Measurements from ENCODE around the gene ZNF785.
"Not testable (repeated sequence)": the region's sequence is repeated elsewhere in the genome, so short reads cannot be mapped to it uniquely, and the experiment has no call there.

ZNF785 gene

DNA sequence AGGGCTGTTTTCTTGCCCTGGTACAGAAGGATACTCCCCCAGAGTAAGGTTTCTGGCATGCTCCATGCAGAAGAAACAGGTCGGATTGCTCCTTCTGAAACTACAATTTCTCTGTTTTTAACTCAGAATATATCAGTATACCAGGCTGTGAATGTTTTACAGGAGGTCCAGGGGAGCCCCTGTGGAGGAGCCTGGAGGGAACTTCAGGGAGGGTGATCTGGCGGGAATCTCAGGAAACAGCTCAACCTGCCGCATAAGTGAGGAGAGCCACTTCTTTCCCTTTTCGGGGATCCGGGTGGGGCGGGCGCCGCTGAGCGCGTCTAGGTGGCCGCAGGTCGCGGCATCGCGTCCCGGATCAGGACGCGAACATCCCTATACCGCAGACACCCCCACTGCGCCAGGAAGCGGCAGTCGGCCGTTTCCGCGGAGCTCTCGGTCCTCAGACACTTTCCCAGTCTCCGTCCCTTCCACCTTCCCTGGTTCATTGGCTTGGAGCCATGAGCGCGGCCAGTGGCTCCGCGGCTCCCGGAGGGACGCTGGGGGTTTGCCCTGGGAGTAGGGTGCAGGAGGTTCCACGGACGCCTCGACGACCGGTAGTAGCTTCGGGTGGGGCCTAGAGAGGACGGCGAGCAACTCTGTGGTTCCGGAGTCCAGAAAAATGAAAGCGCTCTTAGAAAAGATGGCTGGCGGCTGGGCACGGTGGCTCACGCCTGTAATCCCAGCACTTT is 24.2 kb downstream of the ZNF785 start:
- no peak for DNase-seq

- DNase-seq = no peak
Observed at GRCh38 chr16:30559690-30560089, 25.8 kb downstream of the ZNF785 start.

- no peak for DNase-seq
Observed at GRCh38 chr16:30558789-30559377, 26.6 kb downstream of the ZNF785 start.

DNA sequence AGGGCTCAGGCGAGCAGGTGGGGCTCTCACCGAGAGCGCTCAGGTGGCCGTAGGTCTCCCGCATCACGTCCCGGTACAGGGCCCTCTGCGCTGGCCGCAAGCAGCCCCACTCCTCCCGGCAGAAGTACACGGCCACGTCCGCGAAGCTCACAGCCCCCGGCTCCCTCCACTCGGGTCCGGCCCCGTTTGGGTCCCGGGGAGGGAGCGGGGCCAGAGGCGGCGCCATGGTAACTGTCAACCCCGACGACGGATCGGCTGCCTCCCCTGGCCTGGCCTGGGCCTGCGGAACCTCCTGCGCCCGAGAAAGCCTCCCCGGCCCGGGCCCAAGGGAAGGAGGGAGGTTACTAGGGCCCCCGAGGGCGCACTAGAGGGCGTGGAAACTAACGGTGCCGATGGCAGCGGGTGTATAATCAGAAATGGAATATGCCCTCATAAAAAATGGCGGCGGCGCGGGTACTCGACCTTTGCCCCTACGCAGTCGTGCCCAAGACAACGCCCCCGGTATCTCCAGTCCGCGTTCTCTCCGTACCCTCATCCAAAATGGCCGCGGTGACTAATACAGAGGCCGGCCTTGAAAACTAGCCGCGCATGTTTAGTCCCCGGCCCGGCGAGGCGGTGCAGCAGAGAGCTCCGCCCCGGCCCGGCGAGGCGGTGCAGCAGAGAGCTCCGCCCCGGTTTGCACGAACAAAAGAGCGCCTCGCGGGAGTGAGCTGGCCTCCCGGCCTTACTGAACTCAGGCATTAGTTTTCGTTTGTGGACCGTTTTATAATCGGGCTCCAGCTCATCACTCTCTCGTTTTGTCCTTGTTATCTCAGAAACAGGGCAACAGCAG is 27.3 kb downstream of the ZNF785 start, which contains the start of gene ZNF764:
ZNF764 (minus strand) TSS at position 418 of the 832 bp plus-strand sequence; CDS start at position 226, 192 bp downstream.
- peak; percentile 91 for DNase-seq

DNA sequence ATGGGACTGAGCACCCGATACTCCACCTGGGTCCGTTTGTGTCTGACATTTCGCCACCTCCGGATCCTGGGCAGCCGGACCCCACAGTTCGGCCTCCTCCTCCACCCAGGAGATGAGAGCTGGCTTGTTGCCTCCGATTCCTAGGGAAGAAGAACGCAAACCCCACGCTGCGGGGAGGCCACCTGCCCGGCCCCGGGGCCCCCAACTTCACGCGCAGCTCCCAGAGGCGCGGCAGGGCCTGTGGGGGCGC is 27.9 kb downstream of the ZNF785 start:
- no peak for DNase-seq

- no peak for DNase-seq
Observed at GRCh38 chr16:30556125-30556473, 29.4 kb downstream of the ZNF785 start.

DNA sequence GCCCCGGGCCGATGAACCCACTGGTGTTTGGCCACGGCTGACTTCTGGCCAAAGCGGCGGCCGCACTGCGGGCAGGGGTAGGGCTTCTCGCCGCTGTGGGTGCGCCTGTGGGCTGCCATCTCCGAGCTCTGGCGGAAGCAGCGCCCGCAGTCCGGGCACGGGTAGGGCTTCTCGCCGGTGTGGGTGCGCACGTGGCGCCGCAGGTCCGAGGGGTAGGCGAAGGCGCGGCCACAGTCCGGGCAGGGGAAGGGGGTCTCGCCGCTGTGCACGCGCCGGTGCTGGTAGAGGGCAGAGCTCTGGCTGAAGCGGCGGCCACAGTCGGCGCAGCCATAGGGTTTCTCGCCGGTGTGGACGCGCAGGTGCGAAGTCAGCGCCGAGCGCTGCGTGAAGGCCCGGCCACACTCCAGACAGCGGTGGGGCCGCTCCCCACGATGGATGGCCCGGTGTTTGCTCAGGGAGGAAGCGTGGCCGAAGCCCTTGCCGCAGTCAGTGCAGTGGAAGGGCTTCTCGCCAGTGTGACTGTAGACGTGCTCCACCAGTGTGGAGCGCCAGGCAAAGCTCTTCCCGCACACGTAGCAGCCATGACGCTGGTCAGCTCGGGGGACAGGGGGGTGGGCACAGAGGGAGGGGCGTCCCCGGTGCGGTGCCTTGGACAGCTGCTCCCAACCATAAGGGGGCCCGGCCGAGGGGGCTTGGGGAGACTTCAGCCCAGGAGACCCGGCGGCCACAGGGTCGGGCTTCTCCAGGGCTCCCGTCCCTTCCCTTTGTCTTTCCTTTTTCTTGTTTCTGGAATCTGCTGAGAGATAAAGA is 30.0 kb downstream of the ZNF785 start:
- DNase-seq = no peak

DNA sequence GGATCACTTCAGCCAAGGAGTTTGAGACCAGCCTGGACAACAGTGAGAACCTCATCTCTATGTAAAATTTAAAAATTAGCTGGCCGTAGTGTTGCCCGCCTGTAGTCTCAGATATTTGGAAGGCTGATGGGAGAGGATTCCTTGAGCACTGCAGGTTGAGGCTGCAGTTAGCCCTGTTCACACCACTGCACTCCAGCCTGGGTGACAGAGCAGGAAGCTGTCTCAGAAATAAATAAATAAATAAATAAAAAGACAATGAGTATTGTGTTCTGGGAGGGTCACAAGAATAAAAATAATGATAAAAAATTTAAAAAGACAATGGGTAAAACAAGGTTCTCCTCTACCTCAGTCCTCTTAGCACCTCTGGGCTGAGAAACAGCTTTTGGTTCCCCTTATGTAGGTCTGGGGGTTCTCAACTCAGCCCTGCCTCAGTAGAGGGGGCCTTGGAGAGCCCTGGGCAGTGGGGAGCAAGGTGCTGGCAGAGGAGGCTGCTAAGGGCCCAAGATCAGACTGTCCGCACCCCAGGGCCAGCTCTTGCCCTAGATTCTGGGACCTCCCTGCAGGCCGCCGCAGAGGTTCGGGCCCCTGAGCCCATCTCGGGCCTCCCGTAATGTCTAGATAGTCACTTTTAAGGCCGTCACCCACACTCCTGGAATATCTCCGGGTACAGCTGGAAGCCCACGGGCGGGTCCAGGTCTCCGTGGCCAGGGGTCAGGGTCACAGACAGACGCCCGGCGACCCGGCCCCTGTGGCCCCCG is 30.8 kb downstream of the ZNF785 start:
- no peak for DNase-seq

- DNase-seq = no peak
Observed at GRCh38 chr16:30553393-30553899, 32.1 kb downstream of the ZNF785 start.

DNA sequence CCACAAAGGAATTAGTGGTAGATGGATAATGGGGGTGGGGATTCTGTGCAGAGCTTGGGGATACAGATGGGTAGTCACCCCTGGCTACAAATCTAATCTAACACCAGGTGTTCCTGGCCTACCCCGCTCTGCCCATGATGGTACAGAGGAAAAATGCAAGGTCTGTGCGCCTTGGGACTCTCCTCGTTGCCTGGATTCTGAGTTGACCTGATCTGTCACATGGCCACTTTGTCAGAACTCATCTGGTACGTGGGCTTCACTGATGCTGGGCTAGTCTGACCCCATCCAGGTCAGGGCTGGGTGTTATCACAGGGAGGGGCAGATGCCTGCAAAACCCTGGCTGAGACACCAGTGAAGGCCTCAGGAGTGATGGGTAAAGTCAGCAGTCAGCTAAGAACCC is 32.5 kb downstream of the ZNF785 start:
- no peak for DNase-seq

DNA sequence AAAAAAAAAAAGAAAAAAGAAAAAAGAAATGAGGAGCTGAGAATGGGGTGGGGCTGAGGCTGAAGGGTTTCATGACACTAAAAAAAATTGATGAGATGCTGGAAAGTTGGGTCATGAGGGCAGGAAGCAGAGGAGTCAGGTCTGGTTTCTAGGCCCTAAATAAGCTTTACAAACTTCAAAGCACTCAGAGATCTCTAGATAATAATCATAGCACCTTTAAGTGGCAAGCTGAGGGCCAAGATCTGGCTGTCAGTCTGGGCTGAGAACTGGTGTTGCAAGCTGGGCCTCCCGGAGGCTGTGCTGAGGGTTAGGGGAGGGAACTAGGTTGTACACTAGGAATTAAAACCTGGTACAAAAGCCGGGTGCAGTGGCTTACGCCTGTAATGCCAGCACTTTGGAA is 33.7 kb downstream of the ZNF785 start:
- DNase-seq = no peak

DNA sequence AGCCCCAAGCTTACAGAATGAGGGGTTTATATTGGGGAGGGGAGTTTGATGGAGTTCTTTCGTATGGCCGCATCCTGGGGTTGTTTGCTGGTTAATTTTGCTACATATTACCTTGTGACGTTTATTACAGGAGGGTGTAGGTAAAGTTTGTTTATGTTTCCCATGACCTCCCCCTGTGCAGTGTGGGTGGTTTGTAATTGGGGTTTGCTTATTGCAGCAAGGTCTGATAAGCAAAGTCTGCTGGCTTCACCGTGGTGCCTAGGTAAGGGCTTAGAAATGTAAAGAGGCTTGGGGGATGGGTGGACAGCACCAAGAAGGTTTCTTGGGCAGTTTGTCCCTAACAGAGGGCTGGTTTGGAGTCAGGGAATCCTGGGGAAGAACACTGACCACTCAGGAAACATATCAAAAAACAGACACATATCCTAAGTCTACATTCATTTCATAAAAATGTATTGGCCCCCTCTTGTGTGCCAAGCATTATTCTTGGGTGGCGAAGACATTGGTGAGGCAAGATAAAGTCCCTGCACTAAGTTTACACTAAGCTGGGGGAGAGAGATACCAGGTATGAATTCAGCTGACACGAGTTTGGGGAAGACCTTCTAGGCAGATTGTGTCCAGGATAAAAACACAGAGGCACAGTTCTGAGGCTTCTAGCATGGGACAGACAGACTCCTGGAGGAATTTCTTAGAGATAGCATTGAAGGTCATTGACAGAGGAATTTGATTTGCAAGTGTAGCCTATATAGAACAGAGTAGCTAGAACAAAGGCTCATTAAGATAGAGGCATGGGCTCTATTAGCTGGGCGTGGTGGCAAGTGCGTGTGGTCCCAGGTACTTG is 36.9 kb downstream of the ZNF785 start:
- no peak for DNase-seq

DNA sequence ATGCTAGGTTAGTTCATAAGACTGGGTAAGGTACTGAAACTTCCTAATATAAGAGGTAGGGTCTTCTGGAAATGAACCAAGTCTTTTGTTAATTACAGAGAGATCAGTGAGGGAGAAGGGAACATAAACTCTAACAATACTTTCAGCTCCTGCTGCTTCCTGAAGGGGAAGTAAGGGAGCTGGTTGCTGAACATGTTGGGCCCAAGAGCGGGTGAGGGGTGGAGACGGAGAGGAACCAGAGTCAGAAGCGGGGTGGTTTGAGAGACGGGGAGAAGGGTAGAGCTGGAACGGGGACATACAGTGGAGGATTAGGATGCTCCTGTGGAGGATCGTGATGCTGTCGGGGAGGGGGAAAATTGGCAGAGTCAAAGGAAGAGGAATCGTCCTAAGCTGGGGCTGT is 39.4 kb downstream of the ZNF785 start:
- no peak for DNase-seq

- no peak for DNase-seq
Observed at GRCh38 chr16:30543067-30543466, 42.4 kb downstream of the ZNF785 start.

- DNase-seq = no peak
Observed at GRCh38 chr16:30541502-30542329, 43.8 kb downstream of the ZNF785 start.

DNA sequence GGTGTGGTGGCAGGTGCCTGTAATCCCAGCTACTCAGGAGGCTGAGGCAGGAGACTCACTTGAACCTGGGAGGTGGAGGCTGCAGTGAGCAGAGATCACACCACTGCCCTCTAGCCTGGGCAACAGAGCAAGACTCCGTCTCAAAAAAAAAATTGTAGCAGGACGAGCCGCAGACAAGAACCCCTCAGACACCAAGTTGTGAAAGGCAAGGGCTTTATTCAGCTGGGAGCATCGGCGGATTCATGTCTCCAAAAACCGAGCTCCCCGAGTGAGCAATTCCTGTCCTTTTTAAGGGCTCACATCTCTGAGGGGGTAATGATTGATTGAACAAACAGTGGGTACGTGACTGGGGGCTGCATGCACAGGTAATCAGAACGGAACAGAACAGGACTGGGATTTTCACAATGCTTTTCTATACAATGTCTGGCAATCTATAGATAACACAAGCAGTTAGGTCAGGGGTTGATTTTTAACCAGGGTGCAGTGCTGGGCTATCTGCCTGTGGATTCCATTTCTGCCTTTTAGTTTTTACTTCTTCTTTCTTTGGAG is 44.5 kb downstream of the ZNF785 start:
- DNase-seq = not testable (repeated sequence)

DNA sequence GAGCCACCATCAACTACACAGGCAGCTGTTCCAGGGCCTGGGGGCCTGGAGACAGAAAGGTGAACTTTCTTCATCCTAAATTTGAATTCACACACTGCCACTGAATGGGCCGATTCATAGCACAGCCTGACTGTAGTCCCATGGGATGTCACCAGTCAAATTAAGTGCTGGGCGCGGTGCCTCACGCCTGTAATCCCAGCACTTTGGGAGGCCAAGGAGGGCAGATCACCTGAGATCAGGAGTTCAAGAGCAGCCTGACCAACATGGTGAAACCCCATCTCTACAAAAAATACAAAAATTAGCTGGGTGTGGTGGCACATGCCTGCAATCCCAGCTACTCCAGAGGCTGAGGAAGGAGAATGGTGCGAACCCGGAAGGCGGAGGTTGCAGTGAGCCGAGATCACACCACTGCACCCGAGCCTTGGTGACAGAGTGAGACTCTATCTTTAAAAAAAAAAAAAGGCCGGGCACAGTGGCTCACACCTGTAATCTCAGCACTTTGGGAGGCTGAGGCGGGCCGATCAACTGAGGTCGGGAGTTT is 45.4 kb downstream of the ZNF785 start:
- not testable (repeated sequence) for DNase-seq

GRCh38 chr16:30539000-30539964 is 46.2 kb downstream of the ZNF785 start:
- no peak for DNase-seq

Data from NCI-H2029 treated with DMSO at 0.1 percent for 48 hours (cell line).